ENCODE data around the gene BCAT1. TPM values are rescaled to one million over a fixed set of nuclear protein-coding genes. Genes with fewer than 3 reads are reported as not detected.

BCAT1 gene
- total RNA-seq, 1 experiment from 2014 or later: 5.8 TPM

- Histone ChIP-seq H3K36me3 (ENCODE audit: control insufficient read depth, insufficient read depth, low read length) (no peaks in the 10 kb centered on the region), H3K4me1 (ENCODE audit: control insufficient read depth, insufficient read depth, low read length) (no peaks in the 10 kb centered on the region), H3K27ac (ENCODE audit: low read length) (no peak overlapping the region), H3K9me3 (ENCODE audit: control insufficient read depth, insufficient read depth, low read depth, low read length) (no peaks in the 10 kb centered on the region), H3K4me3 (ENCODE audit: low read depth in 2 of 2, low read length in 2 of 2) (no peak overlapping the region), H3K27me3 (ENCODE audit: control insufficient read depth, insufficient read depth, low read length) (no peaks in the 10 kb centered on the region)
- ATAC-seq (no peak), DNase-seq (ENCODE audit: low read depth, low spot score) (no peak)
- CTCF ChIA-PET: no interaction called here
- BruUV-seq (replicated peaks): no TSS peak
- intact Hi-C loops (cut with micrococcal nuclease; ENCODE audit: unreplicated experiment) (no loop called here), in situ Hi-C loops (cut with HindIII; ENCODE audit: low pct_unique_long_range_greater_than_20kb, low sequenced_read_pairs) (no loop called here)
- no peak for TF ChIP-seq REST (IDR thresholded peaks at IDR 0.05; ENCODE audit: insufficient read depth in 1 of 2, low read depth in 2 of 2, low read length in 1 of 2)
- no peak for TF ChIP-seq TCF7L2 (IDR thresholded peaks at IDR 0.05; ENCODE audit: low read depth, low read length)
- TF ChIP-seq CTCF (IDR thresholded peaks at IDR 0.05): no peak
- TF ChIP-seq SIN3A (IDR thresholded peaks at IDR 0.05; ENCODE audit: borderline replicate concordance, insufficient read depth, low read depth, low read length): no peak
- no peak for TF ChIP-seq POLR2AphosphoS5 (IDR thresholded peaks at IDR 0.05; ENCODE audit: low read depth, low read length)
- POLR2A ChIA-PET: no interaction called here
Measured at GRCh38 chr12:24822121-24822899, 126.6 kb downstream of the BCAT1 start.

GRCh38 chr12:24821691-24822090 lies 127.2 kb downstream of the BCAT1 start:
- H3K27me3 ChIP-seq (ENCODE audit: control insufficient read depth, insufficient read depth, low read length): no peaks in the 10 kb centered on the region
- in situ Hi-C loops (cut with HindIII; ENCODE audit: low pct_unique_long_range_greater_than_20kb, low sequenced_read_pairs) (no loop called here), intact Hi-C loops (cut with micrococcal nuclease; ENCODE audit: unreplicated experiment) (no loop called here)
- ATAC-seq: no peak
- no peak overlapping the region for H3K27ac ChIP-seq (ENCODE audit: low read length)
- no peak for TF ChIP-seq REST (IDR thresholded peaks at IDR 0.05; ENCODE audit: insufficient read depth in 1 of 2, low read depth in 2 of 2, low read length in 1 of 2)
- no peak for TF ChIP-seq CTCF (IDR thresholded peaks at IDR 0.05)
- no peak for TF ChIP-seq POLR2AphosphoS5 (IDR thresholded peaks at IDR 0.05; ENCODE audit: low read depth, low read length)
- TF ChIP-seq SIN3A (IDR thresholded peaks at IDR 0.05; ENCODE audit: borderline replicate concordance, insufficient read depth, low read depth, low read length): no peak
- no peak for TF ChIP-seq TCF7L2 (IDR thresholded peaks at IDR 0.05; ENCODE audit: low read depth, low read length)
- ChIA-PET POLR2A (no interaction called here), CTCF (no interaction called here)
- BruUV-seq (replicated peaks): no TSS peak
- no peaks in the 10 kb centered on the region for H3K4me1 ChIP-seq (ENCODE audit: control insufficient read depth, insufficient read depth, low read length)
- no peak for DNase-seq (ENCODE audit: low read depth, low spot score)
- no peak overlapping the region for H3K4me3 ChIP-seq (ENCODE audit: low read depth in 2 of 2, low read length in 2 of 2)
- H3K36me3 ChIP-seq (ENCODE audit: control insufficient read depth, insufficient read depth, low read length): no peaks in the 10 kb centered on the region
- H3K9me3 ChIP-seq (ENCODE audit: control insufficient read depth, insufficient read depth, low read depth, low read length): no peaks in the 10 kb centered on the region
